Measurements from ENCODE around the gene FLNA.

GRCh38 chrX:154409222-154409871 is 34.9 kb upstream of the FLNA start, which contains the start of gene DNASE1L1:
- TF ChIP-seq CTCF (IDR thresholded peaks at IDR 0.05) (no peak), POLR2AphosphoS5 (IDR thresholded peaks at IDR 0.05; ENCODE audit: low read depth, low read length) (peak; percentile 33; the same call in 1 of the 2 replicates)
